Fibroblast of mammary gland (primary cell): ENCODE measurements around the gene NCOA3.

Experiments
- DNase-seq: peaks from one replicate; pipeline ENCODE4 v3.0.0-alpha.2; 2010; ENCODE audit warnings: low read depth
- H3K4me3 ChIP-seq: 2 replicates; pipeline ENCODE4 v1.5.1; 2011; ENCODE audit warnings: low read depth, mild to moderate bottlenecking, low read length, moderate library complexity; ENCODE audit not compliant: control insufficient read depth
- CTCF ChIP-seq: conservative IDR thresholded peaks from 2 replicates; pipeline ENCODE4 v1.5.1; 2011; ENCODE audit warnings: low read depth, low read length, inconsistent platforms; ENCODE audit not compliant: control insufficient read depth, insufficient read depth

Gene NCOA3

GRCh38 chr20:47659904-47660601 is 158.4 kb downstream of the NCOA3 start:
- TF ChIP-seq CTCF, result no peak
- DNase-seq, result no peak
- no peak overlapping the region for H3K4me3 ChIP-seq

- no peak for DNase-seq
- no peak for TF ChIP-seq CTCF
- no peak overlapping the region for H3K4me3 ChIP-seq
These were observed 158.9 kb downstream of the NCOA3 start for GRCh38 chr20:47660602-47660905.

- DNase-seq, result no peak
- no peak for TF ChIP-seq CTCF
- no peak overlapping the region for H3K4me3 ChIP-seq
These were observed 159.5 kb downstream of the NCOA3 start for GRCh38 chr20:47660983-47661700.

GRCh38 chr20:47661714-47662113 is 160.0 kb downstream of the NCOA3 start:
- DNase-seq, result no peak
- TF ChIP-seq CTCF, result no peak
- no peak overlapping the region for H3K4me3 ChIP-seq

- H3K4me3 ChIP-seq, result no peak overlapping the region
- no peak for DNase-seq
- TF ChIP-seq CTCF, result no peak
These were observed 161.0 kb downstream of the NCOA3 start for GRCh38 chr20:47662483-47663353.

- H3K4me3 ChIP-seq, result no peak overlapping the region
- DNase-seq, result peak; percentile 68
- peak; percentile 97 for TF ChIP-seq CTCF
These were observed 161.8 kb downstream of the NCOA3 start for GRCh38 chr20:47663354-47664067.
